Measurements from ENCODE around the gene STS. TPM values are rescaled to one million over a fixed set of nuclear protein-coding genes. Genes with fewer than 3 reads are reported as not detected.

Gene STS
- total and polyA plus RNA-seq, 2 of the 4 experiments (the other 2 are of a cell fraction), result 2.6 to 3.4 TPM

DNA sequence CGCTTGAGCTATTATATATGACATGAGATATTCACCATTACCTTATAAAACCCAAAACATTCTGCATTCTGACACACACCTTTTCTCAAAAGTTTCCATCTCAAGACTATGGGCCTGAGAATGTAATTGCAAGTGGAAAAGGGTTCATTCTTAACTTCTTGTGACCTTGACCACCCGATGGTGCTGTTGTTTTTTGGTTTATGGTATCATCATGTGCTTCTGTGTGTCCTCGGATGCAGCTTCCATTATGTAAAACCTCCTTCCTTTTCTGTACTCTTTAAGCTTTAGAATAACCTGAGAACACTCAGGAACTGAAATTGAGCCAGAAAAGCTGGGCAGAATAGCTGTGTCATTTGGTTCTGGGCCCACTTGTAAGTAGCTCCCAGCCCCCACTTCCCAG is 16.7 kb downstream of the STS start:
- Histone ChIP-seq H3K27me3 (ENCODE audit: control insufficient read depth, insufficient read depth, low read length) (peaks cover 2% of the 10 kb centered on the region; the same call in 1 of the 2 replicates), H2AK5ac (ENCODE audit: low read depth, low read length) (no peak overlapping the region), H3K4ac (ENCODE audit: low read depth, low read length) (no peak overlapping the region), H3K4me1 (ENCODE audit: control insufficient read depth, insufficient read depth, low read length) (no peaks in the 10 kb centered on the region), H3K4me3 (ENCODE audit: insufficient read depth, low read depth, low read length) (no peak overlapping the region), H3K9me1 (ENCODE audit: insufficient read depth, low read length) (no peaks in the 10 kb centered on the region), H3K27ac (ENCODE audit: insufficient read depth, low read length) (no peak overlapping the region), H2BK20ac (ENCODE audit: low read depth, low read length) (no peak overlapping the region), H3K9ac (ENCODE audit: low read depth, low read length) (no peak overlapping the region), H4K8ac (ENCODE audit: low read depth in 2 of 2, low read length in 2 of 2) (no peak overlapping the region), H3K4me2 (ENCODE audit: low read depth, low read length) (no peak overlapping the region), H4K20me1 (ENCODE audit: insufficient read depth, low read length) (no peaks in the 10 kb centered on the region), H2BK15ac (ENCODE audit: low read depth, low read length) (no peak overlapping the region), H3K79me1 (ENCODE audit: low read depth in 1 of 2, low read length in 2 of 2) (no peaks in the 10 kb centered on the region), H3K36me3 (ENCODE audit: control insufficient read depth, insufficient read depth, low read length) (no peaks in the 10 kb centered on the region), H3K18ac (ENCODE audit: low read depth, low read length) (no peak overlapping the region), H2AFZ (replicated peaks; ENCODE audit: low read length, poor library complexity) (no peak overlapping the region), H3K14ac (replicated peaks; ENCODE audit: low read depth, low read length) (no peak overlapping the region), H2BK120ac (ENCODE audit: low read depth, low read length) (no peak overlapping the region), H2AK9ac (replicated peaks; ENCODE audit: low read depth, low read length, poor library complexity) (no peak overlapping the region), H2BK5ac (ENCODE audit: low read depth, low read length, poor library complexity, severe bottlenecking) (no peak overlapping the region), H3K56ac (ENCODE audit: extremely low read depth, insufficient read depth, low read length) (no peak overlapping the region), H4K5ac (ENCODE audit: low read depth, low read length) (no peak overlapping the region), H3K23ac (ENCODE audit: low read depth, low read length) (no peak overlapping the region), H3K9me3 (ENCODE audit: control insufficient read depth, insufficient read depth, low read length) (no peaks in the 10 kb centered on the region), H4K91ac (ENCODE audit: insufficient read depth, low read depth, low read length) (no peak overlapping the region)
- BruUV-seq (replicated peaks), result no TSS peak
- dilution Hi-C loops (cut with HindIII; ENCODE audit: low sequenced_read_pairs, unreplicated experiment), result no loop called here
- no peak for TF ChIP-seq FOS (IDR thresholded peaks at IDR 0.05; ENCODE audit: low read depth, low read length)
- TF ChIP-seq, protein P1, sequence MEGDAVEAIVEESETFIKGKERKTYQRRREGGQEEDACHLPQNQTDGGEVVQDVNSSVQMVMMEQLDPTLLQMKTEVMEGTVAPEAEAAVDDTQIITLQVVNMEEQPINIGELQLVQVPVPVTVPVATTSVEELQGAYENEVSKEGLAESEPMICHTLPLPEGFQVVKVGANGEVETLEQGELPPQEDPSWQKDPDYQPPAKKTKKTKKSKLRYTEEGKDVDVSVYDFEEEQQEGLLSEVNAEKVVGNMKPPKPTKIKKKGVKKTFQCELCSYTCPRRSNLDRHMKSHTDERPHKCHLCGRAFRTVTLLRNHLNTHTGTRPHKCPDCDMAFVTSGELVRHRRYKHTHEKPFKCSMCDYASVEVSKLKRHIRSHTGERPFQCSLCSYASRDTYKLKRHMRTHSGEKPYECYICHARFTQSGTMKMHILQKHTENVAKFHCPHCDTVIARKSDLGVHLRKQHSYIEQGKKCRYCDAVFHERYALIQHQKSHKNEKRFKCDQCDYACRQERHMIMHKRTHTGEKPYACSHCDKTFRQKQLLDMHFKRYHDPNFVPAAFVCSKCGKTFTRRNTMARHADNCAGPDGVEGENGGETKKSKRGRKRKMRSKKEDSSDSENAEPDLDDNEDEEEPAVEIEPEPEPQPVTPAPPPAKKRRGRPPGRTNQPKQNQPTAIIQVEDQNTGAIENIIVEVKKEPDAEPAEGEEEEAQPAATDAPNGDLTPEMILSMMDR (conservative IDR thresholded peaks at IDR 0.05; ENCODE audit: low read depth, low read length), result no peak
- TF ChIP-seq, protein P2, sequence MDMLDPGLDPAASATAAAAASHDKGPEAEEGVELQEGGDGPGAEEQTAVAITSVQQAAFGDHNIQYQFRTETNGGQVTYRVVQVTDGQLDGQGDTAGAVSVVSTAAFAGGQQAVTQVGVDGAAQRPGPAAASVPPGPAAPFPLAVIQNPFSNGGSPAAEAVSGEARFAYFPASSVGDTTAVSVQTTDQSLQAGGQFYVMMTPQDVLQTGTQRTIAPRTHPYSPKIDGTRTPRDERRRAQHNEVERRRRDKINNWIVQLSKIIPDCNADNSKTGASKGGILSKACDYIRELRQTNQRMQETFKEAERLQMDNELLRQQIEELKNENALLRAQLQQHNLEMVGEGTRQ (IDR thresholded peaks at IDR 0.05; ENCODE audit: low read depth, low read length), result no peak
- TF ChIP-seq BHLHE40 (IDR thresholded peaks at IDR 0.05; ENCODE audit: low read depth, low read length), result no peak
- TF ChIP-seq, protein P3, sequence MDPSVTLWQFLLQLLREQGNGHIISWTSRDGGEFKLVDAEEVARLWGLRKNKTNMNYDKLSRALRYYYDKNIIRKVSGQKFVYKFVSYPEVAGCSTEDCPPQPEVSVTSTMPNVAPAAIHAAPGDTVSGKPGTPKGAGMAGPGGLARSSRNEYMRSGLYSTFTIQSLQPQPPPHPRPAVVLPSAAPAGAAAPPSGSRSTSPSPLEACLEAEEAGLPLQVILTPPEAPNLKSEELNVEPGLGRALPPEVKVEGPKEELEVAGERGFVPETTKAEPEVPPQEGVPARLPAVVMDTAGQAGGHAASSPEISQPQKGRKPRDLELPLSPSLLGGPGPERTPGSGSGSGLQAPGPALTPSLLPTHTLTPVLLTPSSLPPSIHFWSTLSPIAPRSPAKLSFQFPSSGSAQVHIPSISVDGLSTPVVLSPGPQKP (IDR thresholded peaks at IDR 0.05; ENCODE audit: borderline replicate concordance, low read depth, low read length), result no peak
- TF ChIP-seq RAD21 (IDR thresholded peaks at IDR 0.05; ENCODE audit: low read length), result no peak
- TF ChIP-seq RFX5 (IDR thresholded peaks at IDR 0.05; ENCODE audit: low read depth, low read length), result no peak
- no peak for TF ChIP-seq MAZ (IDR thresholded peaks at IDR 0.05; ENCODE audit: borderline replicate concordance, low read depth, low read length)
- TF ChIP-seq CEBPB (IDR thresholded peaks at IDR 0.05; ENCODE audit: low read depth, low read length), result no peak
- no peak for TF ChIP-seq MXI1 (IDR thresholded peaks at IDR 0.05; ENCODE audit: borderline replicate concordance, low read depth, low read length)
- no peak for TF ChIP-seq RCOR1 (IDR thresholded peaks at IDR 0.05; ENCODE audit: insufficient replicate concordance, low read length)
- no peak for TF ChIP-seq MAFK (IDR thresholded peaks at IDR 0.05; ENCODE audit: low read depth, low read length)
- no peak for TF ChIP-seq SMC3 (IDR thresholded peaks at IDR 0.05; ENCODE audit: low read depth, low read length)
- no peak for TF ChIP-seq POLR2A (IDR thresholded peaks at IDR 0.05; ENCODE audit: low read depth, low read length)
- TF ChIP-seq NFE2L2 (IDR thresholded peaks at IDR 0.05; ENCODE audit: low read depth, low read length), result no peak
- WGBS, 2 experiments (ENCODE audit: extremely low coverage in 2 of 2, insufficient read length in 1 of 2), result no CpG with 5 or more reads among the region's 3 CpGs
- ATAC-seq (ENCODE audit: low read depth), result no peak
- in situ Hi-C loops (cut with MboI; ENCODE audit: low sequenced_read_pairs), result no loop called here
- no peak for DNase-seq
- CTCF ChIA-PET, result no interaction called here
- POLR2A ChIA-PET (ENCODE audit: unreplicated experiment), result no interaction called here
- intact Hi-C loops (cut with micrococcal nuclease), result no loop called here

All from IMR-90 (cell line).